Urothelium cell line (cell line): ENCODE measurements around the gene AR.
A peak's percentile ranks its signal among the peaks of the same experiment; 100 is the strongest.

Experiments used
- DNase-seq: peaks from one replicate; pipeline ENCODE4 v3.0.0; 2011; ENCODE audit warnings: low spot score, mixed read lengths
- FAIRE-seq: peaks from 2 replicates; lab custom pipeline; 2011; peaks lifted over from hg19 to GRCh38; lab: Jason Lieb, UNC

The AR gene

DNA sequence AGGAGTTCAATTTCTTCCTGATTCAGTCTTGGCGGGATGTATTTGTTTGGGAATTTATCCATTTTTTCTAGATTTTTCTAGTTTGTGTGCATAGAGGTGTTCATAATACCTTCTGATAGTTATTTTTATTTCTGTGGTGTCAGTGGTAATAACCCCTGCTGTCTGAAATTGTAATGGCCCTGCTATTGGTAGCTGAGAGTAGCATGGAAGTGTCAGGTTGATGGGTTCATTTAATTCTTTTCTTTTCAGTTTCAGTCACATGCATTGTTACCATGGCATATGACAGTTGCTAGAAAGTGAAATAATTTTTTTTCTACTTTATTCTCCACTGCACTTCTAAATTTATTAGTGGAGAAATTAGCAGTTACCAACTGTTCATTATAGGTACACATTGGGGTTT, 20.7 kb downstream of the AR start:
- DNase-seq, result no peak
- FAIRE-seq, result no peak

GRCh38 chrX:67568769-67569168, 24.9 kb downstream of the AR start:
- DNase-seq, result no peak
- no peak for FAIRE-seq

DNA sequence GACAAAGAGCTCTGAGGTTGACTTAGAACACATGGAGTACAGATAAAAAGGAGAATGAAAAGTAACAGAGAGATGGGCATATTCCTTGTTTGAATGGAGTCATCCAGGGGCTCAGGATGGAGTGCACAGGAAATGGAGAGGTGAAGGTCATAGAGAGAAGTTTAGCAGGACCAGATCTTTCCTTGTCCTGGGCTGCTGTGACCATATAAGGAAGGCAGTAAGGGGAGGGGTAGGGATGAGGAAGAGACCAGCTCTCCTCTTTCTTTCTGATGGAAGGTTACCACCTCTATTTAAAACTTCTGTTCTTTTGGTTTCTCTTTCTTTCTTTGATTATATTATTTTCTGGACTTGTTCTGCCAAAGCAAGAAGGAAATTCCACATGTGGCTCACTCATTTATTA, 27.0 kb downstream of the AR start:
- DNase-seq (no peak), FAIRE-seq (no peak)

GRCh38 chrX:67574696-67575095, 30.9 kb downstream of the AR start:
- DNase-seq, result no peak
- no peak for FAIRE-seq

GRCh38 chrX:67582436-67582835, 38.6 kb downstream of the AR start:
- DNase-seq (no peak), FAIRE-seq (no peak)

DNA sequence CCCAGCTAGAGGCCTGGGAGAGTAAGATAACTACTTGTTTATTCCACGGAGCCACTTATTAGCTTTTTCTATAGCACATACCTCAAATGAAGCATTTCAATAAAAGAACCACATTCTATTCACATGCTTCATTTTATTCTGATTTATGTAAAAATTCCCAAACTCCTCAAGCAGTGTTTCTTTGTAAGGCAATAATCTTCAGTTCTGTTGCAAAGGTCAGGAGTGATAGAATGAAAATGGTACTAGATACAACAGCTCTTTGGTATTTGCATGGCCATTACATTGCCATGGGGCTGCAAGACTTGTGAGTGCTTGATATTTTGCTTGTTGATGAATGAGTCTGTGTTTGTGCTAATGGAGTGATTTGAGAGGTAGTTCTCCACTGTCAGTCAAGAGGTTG, 39.4 kb downstream of the AR start:
- no peak for FAIRE-seq
- DNase-seq, result no peak

DNA sequence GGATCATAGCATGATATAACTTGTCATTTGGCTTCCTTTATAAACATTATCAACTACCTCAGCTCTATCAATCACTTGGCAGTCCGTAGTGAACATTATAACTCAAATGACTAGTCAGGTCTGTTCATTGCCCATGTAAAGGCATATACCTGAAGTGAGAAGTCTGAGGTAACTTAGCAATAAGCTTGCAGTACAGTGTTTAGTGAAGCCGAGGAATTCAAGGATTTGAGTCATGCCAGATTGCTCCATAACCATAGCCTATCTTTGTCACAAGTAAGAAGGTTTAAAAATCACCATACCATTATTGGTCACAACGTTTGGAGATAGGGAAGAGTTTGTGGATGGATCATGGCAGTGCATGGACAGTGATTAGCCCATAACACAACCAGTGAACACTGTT, 41.6 kb downstream of the AR start:
- no peak for FAIRE-seq
- DNase-seq, result no peak

- FAIRE-seq, result no peak
- DNase-seq, result no peak
Measured at GRCh38 chrX:67587946-67588624, 44.3 kb downstream of the AR start.

DNA sequence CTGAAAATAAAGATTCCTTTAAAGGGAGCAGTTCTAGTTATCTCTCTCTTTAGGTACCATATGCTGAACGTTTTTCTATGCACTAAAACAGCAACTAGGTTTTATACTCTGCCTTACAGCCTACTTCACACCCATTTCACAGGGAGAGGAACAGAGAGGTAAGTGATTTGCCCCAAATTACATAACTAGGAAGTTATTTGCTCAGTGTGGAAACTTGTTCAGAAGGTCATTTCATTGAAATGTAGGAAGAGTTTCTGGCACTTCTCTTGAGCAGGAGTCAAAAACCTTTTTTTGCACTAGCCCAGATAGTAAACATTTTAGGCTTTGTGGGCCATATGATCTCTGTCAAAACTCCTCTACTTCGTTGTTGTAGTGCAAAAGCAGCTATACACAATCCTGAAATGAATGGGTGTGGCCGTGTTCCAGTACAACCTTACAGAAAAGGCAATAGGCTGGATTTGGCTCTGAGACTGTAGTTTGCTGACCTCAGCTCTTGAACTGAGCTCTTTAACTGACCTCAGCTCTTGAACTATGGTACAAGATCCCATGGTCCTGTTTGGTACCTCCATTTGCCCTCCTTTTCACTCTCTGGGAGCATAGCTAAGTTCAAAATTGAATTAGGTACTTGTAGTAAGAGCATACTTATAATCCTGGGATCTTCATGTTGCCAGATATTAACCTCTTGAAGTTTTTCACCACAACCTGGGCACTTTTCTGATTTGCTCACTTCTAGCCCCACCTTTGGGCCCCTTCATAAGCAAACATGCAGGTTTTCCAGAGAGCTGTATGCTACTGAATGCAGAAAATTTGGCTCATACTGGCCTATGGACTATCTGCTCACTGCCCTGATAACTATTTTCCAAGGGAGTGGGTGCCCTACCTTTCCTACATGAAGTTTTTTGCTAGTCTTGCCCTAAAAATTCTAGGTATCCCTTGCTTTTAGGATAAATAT, 53.3 kb downstream of the AR start:
- DNase-seq (no peak), FAIRE-seq (no peak)

DNA sequence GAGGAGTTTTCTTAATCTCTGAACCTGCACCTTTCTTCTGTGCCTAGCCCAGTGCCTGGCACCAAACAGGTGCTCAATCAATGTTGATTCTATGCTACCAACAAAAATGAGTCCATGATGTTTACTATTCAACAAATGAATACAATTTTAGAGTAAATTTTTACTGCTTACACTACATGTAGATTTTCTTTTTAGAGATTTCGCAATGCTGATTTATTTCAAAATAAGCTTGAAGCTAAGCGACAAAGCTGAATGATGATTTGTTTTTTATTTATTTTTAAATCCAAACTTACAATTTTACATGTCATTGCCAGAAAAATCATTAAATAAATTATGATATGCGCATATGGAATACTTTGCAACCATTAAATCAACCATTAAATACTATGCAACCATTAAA, 55.7 kb downstream of the AR start:
- FAIRE-seq (no peak), DNase-seq (no peak)

- FAIRE-seq (no peak), DNase-seq (no peak)
Measured at GRCh38 chrX:67601771-67602170, 58.0 kb downstream of the AR start.

GRCh38 chrX:67604979-67605703, 61.3 kb downstream of the AR start:
- no peak for FAIRE-seq
- peak; percentile 58 for DNase-seq

- no peak for DNase-seq
- FAIRE-seq, result no peak
Measured at GRCh38 chrX:67607466-67607865, 63.6 kb downstream of the AR start.

GRCh38 chrX:67610282-67610681, 66.5 kb downstream of the AR start:
- no peak for FAIRE-seq
- no peak for DNase-seq

DNA sequence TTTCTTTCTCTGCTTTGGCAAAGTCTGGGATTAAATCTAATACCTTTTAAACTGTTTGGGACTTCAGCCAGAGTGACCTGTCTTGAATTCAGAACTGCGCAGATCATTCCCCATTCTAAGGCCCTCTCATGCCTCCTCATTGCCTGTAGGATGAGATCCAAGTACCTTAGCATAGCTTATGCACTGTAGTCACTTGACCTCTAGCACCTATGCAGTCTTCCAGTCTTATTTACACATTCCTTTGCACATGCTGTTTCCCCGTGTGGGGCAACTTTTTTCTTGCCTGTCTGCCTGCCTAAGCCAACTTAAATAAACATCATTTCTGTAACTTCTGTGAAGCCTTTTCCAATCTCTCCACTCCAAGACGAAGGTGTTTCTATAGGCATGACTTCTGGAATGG, 68.4 kb downstream of the AR start:
- DNase-seq (no peak), FAIRE-seq (no peak)

DNA sequence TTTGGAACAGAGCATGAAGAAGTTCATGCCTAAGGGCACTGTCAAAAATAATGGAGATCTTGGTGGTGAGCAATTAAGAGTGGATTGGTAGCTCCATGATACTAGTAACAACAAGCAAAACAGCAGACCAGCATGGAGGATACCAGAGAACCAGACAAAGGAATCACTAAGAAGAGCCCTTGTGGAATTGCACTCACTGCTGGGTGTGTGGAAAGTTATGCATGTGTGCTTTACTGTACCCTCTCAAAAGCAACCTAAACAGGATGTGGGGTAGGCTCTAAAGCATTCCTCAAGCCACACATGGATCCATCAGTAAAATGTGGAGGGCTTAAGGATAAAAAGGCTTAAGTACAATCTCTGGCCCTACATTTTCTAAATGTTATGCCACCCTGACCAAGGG, 69.5 kb downstream of the AR start:
- FAIRE-seq (no peak), DNase-seq (no peak)

DNA sequence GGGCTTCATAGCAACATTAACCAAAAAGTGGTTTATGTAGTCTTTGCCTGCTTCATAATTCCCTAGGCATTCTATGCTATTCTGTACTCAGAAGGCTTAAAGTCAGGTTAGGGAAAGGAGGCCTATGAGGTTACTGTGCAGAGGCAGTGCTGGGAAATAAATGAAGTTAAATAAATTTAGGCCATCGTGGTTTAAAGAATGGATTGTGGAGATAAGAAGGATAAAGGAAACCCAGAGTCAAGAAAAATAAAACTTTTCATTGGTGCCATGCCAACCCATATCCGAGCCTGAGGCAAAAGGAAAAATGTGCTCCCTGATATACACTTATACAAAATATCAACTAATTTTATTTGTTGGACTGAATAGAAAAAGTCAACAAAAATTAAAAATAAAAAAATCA, 70.2 kb downstream of the AR start:
- DNase-seq (no peak), FAIRE-seq (no peak)

DNA sequence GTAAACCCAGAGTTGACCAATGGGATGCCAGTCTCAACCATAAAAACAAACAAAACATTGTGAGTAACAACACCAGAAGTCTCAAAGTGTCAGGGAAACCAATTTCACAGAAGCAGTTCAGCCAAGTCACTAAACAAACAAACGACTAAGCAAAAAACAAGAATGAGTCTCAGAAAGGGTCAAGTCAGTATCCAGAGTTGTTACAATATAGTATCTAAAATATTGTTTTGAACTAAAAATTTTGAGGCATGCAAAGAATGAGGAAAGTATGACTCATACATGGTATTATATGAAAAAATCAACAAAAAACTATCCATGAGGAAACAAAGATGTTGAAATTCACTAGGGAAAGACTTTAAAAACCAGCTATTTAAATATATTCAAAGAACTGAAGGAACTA, 70.6 kb downstream of the AR start:
- FAIRE-seq, result no peak
- DNase-seq, result no peak

DNA sequence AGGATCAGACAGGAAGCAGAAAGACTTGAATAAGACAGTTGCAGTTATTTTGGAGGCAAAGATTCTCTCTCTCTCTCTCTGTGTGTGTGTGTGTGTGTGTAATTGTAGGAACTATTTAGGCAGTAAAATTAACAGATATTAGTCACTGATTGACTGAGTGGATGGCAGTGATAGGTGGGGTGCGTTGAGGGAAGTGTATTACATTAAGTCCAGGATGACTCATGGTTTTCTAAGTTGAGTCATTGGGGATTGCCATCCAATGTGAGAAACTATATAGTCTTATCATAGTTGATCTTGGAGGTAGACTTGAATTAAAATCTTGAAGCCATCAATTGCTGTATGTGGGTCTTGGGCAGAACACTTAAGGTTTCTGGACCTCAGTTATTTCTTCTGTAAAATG, 75.4 kb downstream of the AR start:
- FAIRE-seq (no peak), DNase-seq (peak; percentile 13)

GRCh38 chrX:67622053-67622585, 78.3 kb downstream of the AR start:
- DNase-seq (no peak), FAIRE-seq (no peak)

GRCh38 chrX:67624325-67624724, 80.5 kb downstream of the AR start:
- DNase-seq, result no peak
- no peak for FAIRE-seq
